ENCODE data around the gene PRKAG2.

Gene PRKAG2

DNA sequence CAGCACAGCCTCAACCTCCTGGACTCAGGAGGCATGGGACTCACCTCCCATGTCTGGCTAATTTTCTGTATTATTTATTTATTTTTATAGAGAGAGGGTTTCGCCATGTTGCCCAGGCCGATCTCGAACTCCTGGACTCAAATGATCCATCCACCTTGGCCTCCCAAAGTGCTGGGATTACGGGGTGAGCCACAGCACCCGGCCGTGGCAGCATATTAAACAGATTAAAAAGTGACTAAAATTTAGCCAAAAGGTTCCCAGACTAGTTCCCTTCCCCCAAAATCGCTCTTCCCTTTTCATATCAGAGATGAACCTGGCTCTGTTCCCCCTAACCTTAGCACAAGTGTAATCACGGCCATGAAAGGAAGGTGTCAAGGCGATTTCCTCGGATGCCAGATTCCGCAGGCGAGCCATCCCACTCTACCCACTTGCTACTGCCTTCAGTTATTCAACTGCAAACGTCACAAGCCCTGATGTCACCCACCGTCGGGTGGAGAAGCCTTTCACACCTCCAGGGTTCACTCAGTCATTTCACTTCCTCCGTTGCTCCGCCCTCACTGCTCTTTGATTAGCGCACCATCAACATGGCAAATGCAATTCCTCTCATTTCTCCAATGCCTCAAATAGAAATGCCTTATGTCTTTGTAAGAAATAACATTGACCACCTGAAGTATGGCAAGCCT is 252.5 kb downstream of the PRKAG2 start:
- Histone ChIP-seq H3K4me1 (ENCODE audit: control insufficient read depth, insufficient read depth, low read length, poor library complexity, severe bottlenecking) (peaks cover 8% of the 10 kb centered on the region), H3K9me3 (ENCODE audit: control insufficient read depth, low read length) (no peaks in the 10 kb centered on the region), H3K27ac (ENCODE audit: low read depth, low read length, severe bottlenecking) (no peak overlapping the region), H3K4me3 (ENCODE audit: extremely low read depth, insufficient read depth, low read length, poor library complexity, severe bottlenecking) (no peak overlapping the region), H3K36me3 (ENCODE audit: control insufficient read depth, insufficient read depth, low read length) (peaks cover 7% of the 10 kb centered on the region)
- 79 to 82% methylated on average over 14 of the region's 18 CpGs for WGBS, 2 experiments (ENCODE audit: insufficient coverage in 2 of 2)

DNA sequence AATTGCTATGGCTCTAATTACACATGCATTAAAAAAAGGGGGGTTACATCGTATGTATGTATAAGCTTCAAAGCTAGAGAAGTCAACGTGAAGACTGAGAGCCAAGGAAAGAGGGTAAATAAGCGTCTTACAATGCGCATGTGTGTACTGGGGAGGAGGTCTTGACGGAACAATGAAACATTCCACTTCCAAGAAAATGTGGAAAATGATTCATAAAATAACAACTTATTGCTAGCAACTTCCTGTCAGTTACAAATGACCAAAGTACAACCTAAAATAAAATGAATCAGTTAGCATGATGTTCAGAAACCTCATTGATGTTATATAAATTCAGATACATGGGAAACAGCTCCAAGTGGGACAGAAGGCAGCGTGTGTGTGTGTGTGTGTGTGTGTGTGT is 253.1 kb downstream of the PRKAG2 start:
- Histone ChIP-seq H3K4me3 (ENCODE audit: extremely low read depth, insufficient read depth, low read length, poor library complexity, severe bottlenecking) (no peak overlapping the region), H3K27ac (ENCODE audit: low read depth, low read length, severe bottlenecking) (no peak overlapping the region), H3K4me1 (ENCODE audit: control insufficient read depth, insufficient read depth, low read length, poor library complexity, severe bottlenecking) (peaks cover 2% of the 10 kb centered on the region), H3K9me3 (ENCODE audit: control insufficient read depth, low read length) (no peaks in the 10 kb centered on the region), H3K36me3 (ENCODE audit: control insufficient read depth, insufficient read depth, low read length) (peaks cover 7% of the 10 kb centered on the region)
- 68 to 96% methylated on average over 3 to 4 of the region's 6 CpGs for WGBS, 2 experiments (ENCODE audit: insufficient coverage in 2 of 2)

DNA sequence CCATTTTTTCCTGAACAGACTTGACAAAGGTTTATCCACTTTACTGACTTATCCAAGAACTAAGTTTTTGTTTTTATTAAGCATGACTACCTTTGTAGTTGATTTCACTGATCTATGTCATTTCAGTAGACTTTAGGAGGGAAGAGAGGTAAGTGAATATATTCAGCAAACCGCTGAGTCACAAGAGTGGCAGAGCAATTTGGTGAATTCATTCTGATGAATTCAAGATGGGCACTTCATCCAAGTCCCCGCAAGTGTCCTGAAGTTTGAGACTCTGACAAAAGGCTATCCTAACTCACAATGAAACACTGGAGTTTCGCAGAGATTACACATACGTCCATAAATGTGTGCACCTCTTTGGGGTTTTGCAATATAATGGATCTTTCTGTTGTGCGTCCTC is 255.0 kb downstream of the PRKAG2 start:
- Histone ChIP-seq H3K27ac (ENCODE audit: low read depth, low read length, severe bottlenecking) (no peak overlapping the region), H3K36me3 (ENCODE audit: control insufficient read depth, insufficient read depth, low read length) (peaks cover 7% of the 10 kb centered on the region), H3K9me3 (ENCODE audit: control insufficient read depth, low read length) (no peaks in the 10 kb centered on the region), H3K4me1 (ENCODE audit: control insufficient read depth, insufficient read depth, low read length, poor library complexity, severe bottlenecking) (no peaks in the 10 kb centered on the region), H3K4me3 (ENCODE audit: extremely low read depth, insufficient read depth, low read length, poor library complexity, severe bottlenecking) (no peak overlapping the region)
- 95 to 100% methylated on average over 4 to 5 of the region's 5 CpGs for WGBS, 2 experiments (ENCODE audit: insufficient coverage in 2 of 2)

DNA sequence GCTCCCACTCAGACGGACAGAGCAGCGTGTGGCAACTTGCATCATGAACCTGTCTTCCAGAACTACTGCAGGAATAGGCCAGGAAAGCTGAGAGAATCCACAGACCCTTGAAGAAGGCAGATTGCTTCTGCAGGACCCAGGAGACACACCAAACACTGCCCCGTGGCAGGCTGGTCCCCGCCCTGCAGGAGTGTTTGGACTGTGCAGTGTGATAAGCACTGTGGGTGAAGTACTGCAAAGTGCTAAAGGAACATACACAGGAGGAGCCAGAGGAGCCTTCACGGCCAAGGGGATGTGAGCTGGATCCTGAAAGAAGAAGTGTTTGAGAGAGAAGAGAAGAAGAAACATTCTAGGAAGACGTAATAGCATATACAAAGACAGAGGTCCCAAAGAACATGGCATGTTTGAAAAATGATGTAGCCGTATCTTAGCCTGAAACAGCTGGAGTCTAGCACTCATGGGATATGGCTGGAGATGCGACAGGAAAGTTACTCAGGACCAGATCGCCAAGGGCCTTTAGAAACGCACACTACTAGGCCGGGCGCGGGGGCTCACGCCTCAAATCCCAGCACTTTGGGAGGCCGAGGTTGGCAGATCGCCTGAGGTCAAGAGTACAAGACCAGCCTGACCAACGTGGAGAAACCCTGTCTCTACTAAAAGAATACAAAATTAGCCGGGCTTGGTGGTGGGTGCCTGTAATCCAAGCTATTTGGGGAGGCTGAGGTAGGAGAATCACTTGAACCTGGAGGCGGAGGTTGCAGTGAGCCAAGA is 260.3 kb downstream of the PRKAG2 start:
- whole genome bisulfite sequencing, 2 experiments (ENCODE audit: insufficient coverage in 2 of 2) = 83 to 87% methylated on average over 18 of the region's 19 CpGs
- Histone ChIP-seq H3K4me3 (ENCODE audit: extremely low read depth, insufficient read depth, low read length, poor library complexity, severe bottlenecking) (no peak overlapping the region), H3K36me3 (ENCODE audit: control insufficient read depth, insufficient read depth, low read length) (peaks cover 7% of the 10 kb centered on the region), H3K9me3 (ENCODE audit: control insufficient read depth, low read length) (no peaks in the 10 kb centered on the region), H3K4me1 (ENCODE audit: control insufficient read depth, insufficient read depth, low read length, poor library complexity, severe bottlenecking) (no peaks in the 10 kb centered on the region), H3K27ac (ENCODE audit: low read depth, low read length, severe bottlenecking) (no peak overlapping the region)

DNA sequence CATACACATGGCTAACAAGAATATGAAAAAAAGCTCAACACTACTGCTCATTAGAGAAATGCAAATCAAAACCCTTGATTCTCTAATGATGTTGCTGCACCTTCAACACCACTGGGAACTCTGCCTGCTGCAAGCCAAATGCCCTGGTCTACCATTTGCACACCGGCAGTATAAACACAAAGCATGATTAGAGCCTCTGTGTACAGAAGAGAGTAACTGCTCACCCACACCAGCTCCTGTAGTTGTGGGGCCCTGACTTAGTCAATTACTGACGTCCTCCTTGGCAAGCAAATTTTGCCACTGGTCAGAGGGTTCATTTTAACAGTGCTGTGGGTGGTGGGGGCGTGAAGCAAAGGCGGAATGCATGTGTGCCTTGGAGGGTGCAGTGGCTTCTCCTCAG is 261.1 kb downstream of the PRKAG2 start:
- no peak overlapping the region for H3K4me3 ChIP-seq (ENCODE audit: extremely low read depth, insufficient read depth, low read length, poor library complexity, severe bottlenecking)
- peaks cover 10% of the 10 kb centered on the region for H3K36me3 ChIP-seq (ENCODE audit: control insufficient read depth, insufficient read depth, low read length)
- no peaks in the 10 kb centered on the region for H3K4me1 ChIP-seq (ENCODE audit: control insufficient read depth, insufficient read depth, low read length, poor library complexity, severe bottlenecking)
- H3K27ac ChIP-seq (ENCODE audit: low read depth, low read length, severe bottlenecking) = no peak overlapping the region
- WGBS, 2 experiments (ENCODE audit: insufficient coverage in 2 of 2) = 69 to 93% methylated on average over 2 to 4 of the region's 4 CpGs
- H3K9me3 ChIP-seq (ENCODE audit: control insufficient read depth, low read length) = no peaks in the 10 kb centered on the region

DNA sequence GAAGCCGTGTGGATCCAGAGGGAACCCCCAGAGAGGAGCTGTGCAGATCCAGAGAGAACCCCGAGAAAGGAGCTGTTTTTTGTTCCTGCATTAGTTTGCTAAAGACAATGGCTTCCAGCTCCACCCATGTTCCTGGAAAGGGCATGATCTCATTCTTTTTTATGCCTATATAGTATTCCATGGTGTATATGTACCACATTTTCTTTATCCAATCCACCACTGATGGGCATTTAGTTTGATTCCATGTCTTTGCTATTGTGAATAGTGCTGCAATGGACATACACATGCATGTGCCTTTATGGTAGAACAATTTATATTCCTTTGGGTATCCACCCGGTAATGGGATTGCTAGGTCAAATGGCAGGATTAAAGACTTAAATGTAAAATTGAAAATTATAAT is 261.9 kb downstream of the PRKAG2 start:
- Histone ChIP-seq H3K36me3 (ENCODE audit: control insufficient read depth, insufficient read depth, low read length) (peaks cover 3% of the 10 kb centered on the region), H3K4me1 (ENCODE audit: control insufficient read depth, insufficient read depth, low read length, poor library complexity, severe bottlenecking) (no peaks in the 10 kb centered on the region), H3K27ac (ENCODE audit: low read depth, low read length, severe bottlenecking) (no peak overlapping the region), H3K9me3 (ENCODE audit: control insufficient read depth, low read length) (no peaks in the 10 kb centered on the region), H3K4me3 (ENCODE audit: extremely low read depth, insufficient read depth, low read length, poor library complexity, severe bottlenecking) (no peak overlapping the region)
- 89 to 100% methylated on average over 2 to 3 of the region's 3 CpGs for WGBS, 2 experiments (ENCODE audit: insufficient coverage in 2 of 2)

DNA sequence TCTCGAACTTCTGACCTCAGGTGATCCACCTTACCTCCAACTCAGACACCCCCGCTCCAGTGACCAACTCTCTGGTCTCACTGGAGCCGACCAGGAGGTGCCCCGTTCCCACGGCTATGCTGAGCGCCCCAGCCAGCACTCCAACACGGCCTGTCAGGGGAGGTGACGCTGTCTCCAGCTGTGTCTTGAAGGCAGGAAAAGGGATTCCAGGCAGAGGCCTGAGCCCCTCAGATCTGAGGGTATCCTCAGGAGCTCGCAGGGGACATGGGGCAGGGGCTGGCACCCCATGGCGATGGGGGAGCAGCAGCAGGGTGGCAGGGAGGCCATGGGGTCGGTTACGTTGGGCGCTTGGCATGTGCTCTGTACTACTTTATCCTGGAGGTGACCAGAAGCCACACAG is 262.9 kb downstream of the PRKAG2 start:
- Histone ChIP-seq H3K27ac (ENCODE audit: low read depth, low read length, severe bottlenecking) (no peak overlapping the region), H3K9me3 (ENCODE audit: control insufficient read depth, low read length) (no peaks in the 10 kb centered on the region), H3K4me3 (ENCODE audit: extremely low read depth, insufficient read depth, low read length, poor library complexity, severe bottlenecking) (no peak overlapping the region), H3K36me3 (ENCODE audit: control insufficient read depth, insufficient read depth, low read length) (peaks cover 3% of the 10 kb centered on the region), H3K4me1 (ENCODE audit: control insufficient read depth, insufficient read depth, low read length, poor library complexity, severe bottlenecking) (no peaks in the 10 kb centered on the region)
- WGBS, 2 experiments (ENCODE audit: insufficient coverage in 2 of 2) = 91 to 94% methylated on average over 9 to 12 of the region's 13 CpGs

DNA sequence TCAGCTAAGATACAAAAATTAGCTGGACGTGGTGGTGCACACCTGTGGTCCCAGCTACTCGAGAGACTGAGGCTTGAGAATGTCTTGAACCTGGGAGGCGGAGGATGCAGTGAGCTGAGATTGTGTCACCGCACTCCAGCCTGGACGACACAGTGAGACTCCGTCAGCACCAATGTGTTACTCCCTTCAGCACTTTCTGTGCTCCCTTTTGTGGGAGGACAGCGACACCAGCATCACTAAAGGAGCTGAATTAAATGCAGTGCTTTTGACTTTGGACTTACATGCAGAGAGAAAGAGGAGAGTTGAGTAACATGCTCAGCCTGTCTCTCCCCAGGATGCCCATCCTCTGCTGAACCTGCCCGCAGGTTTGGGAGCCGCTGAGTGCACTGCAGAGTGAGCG is 265.0 kb downstream of the PRKAG2 start:
- 93 to 96% methylated on average over 8 to 10 of the region's 10 CpGs for WGBS, 2 experiments (ENCODE audit: insufficient coverage in 2 of 2)

DNA sequence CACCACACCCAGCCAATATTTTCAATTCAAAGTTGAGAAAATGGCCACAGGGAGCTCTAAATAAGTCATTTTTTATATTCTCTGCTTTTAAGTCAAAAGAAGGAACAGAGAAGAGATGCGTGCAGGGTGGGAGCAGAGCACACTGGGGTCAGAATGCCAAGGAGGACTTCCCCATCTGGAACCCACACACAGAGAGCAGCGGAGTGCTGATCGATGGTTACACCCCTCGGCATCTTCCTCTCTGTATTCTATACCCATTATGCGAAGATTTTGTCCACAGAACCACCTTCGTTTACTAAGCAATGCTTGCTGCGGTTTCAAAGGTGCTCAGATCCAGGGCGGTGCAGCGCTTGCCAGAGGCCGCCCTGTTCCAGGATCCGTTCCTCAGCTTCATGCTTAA is 265.9 kb downstream of the PRKAG2 start:
- H3K4me3 ChIP-seq (ENCODE audit: extremely low read depth, insufficient read depth, low read length, poor library complexity, severe bottlenecking) = no peak overlapping the region
- H3K36me3 ChIP-seq (ENCODE audit: control insufficient read depth, insufficient read depth, low read length) = peaks cover 3% of the 10 kb centered on the region
- H3K9me3 ChIP-seq (ENCODE audit: control insufficient read depth, low read length) = no peaks in the 10 kb centered on the region
- no peak overlapping the region for H3K27ac ChIP-seq (ENCODE audit: low read depth, low read length, severe bottlenecking)
- 96 to 98% methylated on average over 10 to 11 of the region's 11 CpGs for WGBS, 2 experiments (ENCODE audit: insufficient coverage in 2 of 2)
- H3K4me1 ChIP-seq (ENCODE audit: control insufficient read depth, insufficient read depth, low read length, poor library complexity, severe bottlenecking) = no peaks in the 10 kb centered on the region

More for the DNA sequence above, 265.0 kb downstream of the PRKAG2 start:
- Histone ChIP-seq H3K36me3 (ENCODE audit: control insufficient read depth, insufficient read depth, low read length) (peaks cover 3% of the 10 kb centered on the region), H3K4me1 (ENCODE audit: control insufficient read depth, insufficient read depth, low read length, poor library complexity, severe bottlenecking) (no peaks in the 10 kb centered on the region), H3K27ac (ENCODE audit: low read depth, low read length, severe bottlenecking) (no peak overlapping the region), H3K4me3 (ENCODE audit: extremely low read depth, insufficient read depth, low read length, poor library complexity, severe bottlenecking) (no peak overlapping the region), H3K9me3 (ENCODE audit: control insufficient read depth, low read length) (no peaks in the 10 kb centered on the region)

DNA sequence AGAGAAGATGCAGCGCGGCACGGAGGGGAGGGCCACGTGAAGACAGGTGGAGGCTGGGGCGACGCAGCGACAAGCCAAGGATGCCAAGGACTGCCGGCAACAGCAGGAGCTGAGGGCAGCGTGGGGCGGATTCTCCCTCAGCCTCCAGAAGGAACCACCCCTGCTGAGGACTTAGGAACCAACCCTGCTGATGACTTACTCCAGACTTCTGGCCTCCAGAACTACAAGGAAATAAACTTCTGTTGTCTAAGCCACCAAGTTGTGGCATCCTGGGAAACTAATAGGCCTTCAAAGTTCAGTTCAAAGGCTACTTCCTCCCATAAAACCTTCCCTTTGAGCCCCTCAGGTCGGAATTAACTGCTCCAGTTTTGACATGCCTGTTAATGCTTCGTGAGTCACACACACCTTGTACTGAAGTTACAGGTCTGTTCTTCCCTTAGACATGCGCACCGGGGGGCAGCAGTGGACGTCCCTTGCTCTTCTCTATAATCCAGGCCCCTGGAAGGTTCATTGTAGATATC is 268.8 kb downstream of the PRKAG2 start:
- H3K36me3 ChIP-seq (ENCODE audit: control insufficient read depth, insufficient read depth, low read length) = peaks cover 3% of the 10 kb centered on the region
- H3K9me3 ChIP-seq (ENCODE audit: control insufficient read depth, low read length) = no peaks in the 10 kb centered on the region
- 91 to 98% methylated on average over 11 to 13 of the region's 15 CpGs for WGBS, 2 experiments (ENCODE audit: insufficient coverage in 2 of 2)
- no peaks in the 10 kb centered on the region for H3K4me1 ChIP-seq (ENCODE audit: control insufficient read depth, insufficient read depth, low read length, poor library complexity, severe bottlenecking)
- peak overlapping the region; percentile 17 for H3K27ac ChIP-seq (ENCODE audit: low read depth, low read length, severe bottlenecking)
- no peak overlapping the region for H3K4me3 ChIP-seq (ENCODE audit: extremely low read depth, insufficient read depth, low read length, poor library complexity, severe bottlenecking)

DNA sequence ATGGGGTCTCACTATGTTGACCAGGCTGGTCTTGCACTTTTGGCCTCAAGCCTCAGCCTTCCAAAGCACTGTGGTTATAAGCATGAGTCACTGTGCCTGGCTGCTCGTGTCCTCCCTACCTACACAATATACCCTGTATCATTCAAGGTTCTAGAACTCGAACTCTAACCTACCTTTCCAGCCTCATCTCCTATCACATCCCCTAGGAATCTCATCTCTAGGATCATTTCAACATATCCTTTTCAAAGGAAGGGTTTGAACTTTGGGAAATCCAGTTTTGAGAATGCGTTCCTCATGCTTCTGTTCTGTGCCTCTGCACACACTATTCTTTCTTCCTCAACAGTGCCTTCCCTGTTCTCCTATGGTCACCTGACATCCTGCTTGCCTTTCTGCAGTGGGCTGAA is 269.4 kb downstream of the PRKAG2 start:
- H3K4me3 ChIP-seq (ENCODE audit: extremely low read depth, insufficient read depth, low read length, poor library complexity, severe bottlenecking) = no peak overlapping the region
- H3K36me3 ChIP-seq (ENCODE audit: control insufficient read depth, insufficient read depth, low read length) = peaks cover 3% of the 10 kb centered on the region
- H3K27ac ChIP-seq (ENCODE audit: low read depth, low read length, severe bottlenecking) = no peak overlapping the region
- 91 to 95% methylated on average over 2 to 3 of the region's 3 CpGs for whole genome bisulfite sequencing, 2 experiments (ENCODE audit: insufficient coverage in 2 of 2)
- no peaks in the 10 kb centered on the region for H3K4me1 ChIP-seq (ENCODE audit: control insufficient read depth, insufficient read depth, low read length, poor library complexity, severe bottlenecking)
- H3K9me3 ChIP-seq (ENCODE audit: control insufficient read depth, low read length) = no peaks in the 10 kb centered on the region
